ENCODE data around the gene PNMA1.

DNA sequence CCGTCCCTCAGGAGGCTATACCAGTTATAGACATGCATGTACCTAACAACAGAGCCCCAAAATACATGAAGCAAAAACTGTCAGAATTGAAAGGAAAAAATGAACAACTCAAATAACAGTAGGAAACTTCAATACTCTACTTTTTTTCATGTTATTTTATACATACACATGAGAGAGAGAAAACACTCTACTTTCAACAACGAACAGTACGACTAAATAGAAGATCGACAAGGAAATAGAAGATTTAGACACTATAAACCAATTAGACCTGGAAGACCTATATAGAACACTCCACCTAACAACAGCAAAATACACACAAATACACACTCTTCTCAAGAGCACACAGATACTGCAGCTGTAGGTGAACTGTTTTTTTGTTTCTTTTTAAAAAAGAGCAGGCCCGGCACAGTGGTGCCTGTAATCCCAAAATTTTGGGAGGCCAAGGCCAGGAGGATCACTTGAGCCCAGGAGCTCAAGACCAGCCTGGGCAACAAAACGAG, 34.7 kb upstream of the PNMA1 start:
- TF ChIP-seq, protein P1, sequence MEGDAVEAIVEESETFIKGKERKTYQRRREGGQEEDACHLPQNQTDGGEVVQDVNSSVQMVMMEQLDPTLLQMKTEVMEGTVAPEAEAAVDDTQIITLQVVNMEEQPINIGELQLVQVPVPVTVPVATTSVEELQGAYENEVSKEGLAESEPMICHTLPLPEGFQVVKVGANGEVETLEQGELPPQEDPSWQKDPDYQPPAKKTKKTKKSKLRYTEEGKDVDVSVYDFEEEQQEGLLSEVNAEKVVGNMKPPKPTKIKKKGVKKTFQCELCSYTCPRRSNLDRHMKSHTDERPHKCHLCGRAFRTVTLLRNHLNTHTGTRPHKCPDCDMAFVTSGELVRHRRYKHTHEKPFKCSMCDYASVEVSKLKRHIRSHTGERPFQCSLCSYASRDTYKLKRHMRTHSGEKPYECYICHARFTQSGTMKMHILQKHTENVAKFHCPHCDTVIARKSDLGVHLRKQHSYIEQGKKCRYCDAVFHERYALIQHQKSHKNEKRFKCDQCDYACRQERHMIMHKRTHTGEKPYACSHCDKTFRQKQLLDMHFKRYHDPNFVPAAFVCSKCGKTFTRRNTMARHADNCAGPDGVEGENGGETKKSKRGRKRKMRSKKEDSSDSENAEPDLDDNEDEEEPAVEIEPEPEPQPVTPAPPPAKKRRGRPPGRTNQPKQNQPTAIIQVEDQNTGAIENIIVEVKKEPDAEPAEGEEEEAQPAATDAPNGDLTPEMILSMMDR (IDR thresholded peaks at IDR 0.05) = no peak
- no peak for TF ChIP-seq EZH2 (IDR thresholded peaks at IDR 0.05)
- TF ChIP-seq EZH2phosphoT487 (IDR thresholded peaks at IDR 0.05) = no peak

All from neural progenitor cell (in vitro differentiated cells).